Measurements from ENCODE around the gene ATG10. TPM values are rescaled to one million over a fixed set of nuclear protein-coding genes. Genes with fewer than 3 reads are reported as not detected.

ATG10 gene
- polyA plus RNA-seq, 1 experiment: 1.7 TPM

DNA sequence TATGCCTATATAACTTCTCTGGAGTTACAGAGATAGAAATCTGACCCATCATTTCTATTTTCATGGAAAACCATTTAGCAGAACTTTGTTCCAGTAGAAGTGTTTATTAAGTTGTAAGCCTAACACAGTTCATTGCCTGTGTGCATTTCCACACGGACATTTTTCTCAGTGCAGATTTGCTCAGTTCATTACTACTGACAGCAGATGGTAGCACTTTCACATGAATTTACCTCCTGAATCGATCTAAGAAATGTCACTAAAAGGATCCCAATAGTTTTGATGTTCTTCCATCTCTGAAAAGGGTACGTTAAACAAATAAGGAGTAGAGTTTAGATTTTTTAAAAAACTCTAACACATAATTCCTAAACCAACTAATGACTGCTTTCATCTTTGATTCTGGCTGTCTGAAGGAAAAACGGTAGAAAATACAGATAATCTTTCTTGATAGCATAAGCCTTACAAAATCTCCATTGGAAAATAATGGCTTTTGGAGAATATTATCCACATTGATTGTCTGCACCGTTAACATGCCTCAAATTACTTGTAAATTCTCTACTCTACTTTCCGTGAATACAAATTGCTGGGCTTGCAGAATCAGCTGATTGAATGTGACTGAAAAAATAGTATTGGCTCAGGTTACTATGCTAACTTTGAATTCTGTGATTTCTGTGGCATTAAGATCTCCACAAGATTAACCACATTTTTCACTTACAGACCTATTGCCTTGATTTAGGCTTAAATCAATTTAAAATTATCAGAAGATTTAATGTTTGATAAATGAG lies 273.2 kb downstream of the ATG10 start:
- ChIA-PET POLR2A (no interaction called here), CTCF (no interaction called here)
- Histone ChIP-seq H3K27me3 (ENCODE audit: control insufficient read depth, insufficient read depth, low read length) (no peaks in the 10 kb centered on the region), H3K4me3 (ENCODE audit: low read depth, low read length) (no peak overlapping the region), H3K36me3 (ENCODE audit: control insufficient read depth, insufficient read depth, low read length) (no peaks in the 10 kb centered on the region)
- DNase-seq (ENCODE audit: low read depth): no peak
- TF ChIP-seq, protein P1, sequence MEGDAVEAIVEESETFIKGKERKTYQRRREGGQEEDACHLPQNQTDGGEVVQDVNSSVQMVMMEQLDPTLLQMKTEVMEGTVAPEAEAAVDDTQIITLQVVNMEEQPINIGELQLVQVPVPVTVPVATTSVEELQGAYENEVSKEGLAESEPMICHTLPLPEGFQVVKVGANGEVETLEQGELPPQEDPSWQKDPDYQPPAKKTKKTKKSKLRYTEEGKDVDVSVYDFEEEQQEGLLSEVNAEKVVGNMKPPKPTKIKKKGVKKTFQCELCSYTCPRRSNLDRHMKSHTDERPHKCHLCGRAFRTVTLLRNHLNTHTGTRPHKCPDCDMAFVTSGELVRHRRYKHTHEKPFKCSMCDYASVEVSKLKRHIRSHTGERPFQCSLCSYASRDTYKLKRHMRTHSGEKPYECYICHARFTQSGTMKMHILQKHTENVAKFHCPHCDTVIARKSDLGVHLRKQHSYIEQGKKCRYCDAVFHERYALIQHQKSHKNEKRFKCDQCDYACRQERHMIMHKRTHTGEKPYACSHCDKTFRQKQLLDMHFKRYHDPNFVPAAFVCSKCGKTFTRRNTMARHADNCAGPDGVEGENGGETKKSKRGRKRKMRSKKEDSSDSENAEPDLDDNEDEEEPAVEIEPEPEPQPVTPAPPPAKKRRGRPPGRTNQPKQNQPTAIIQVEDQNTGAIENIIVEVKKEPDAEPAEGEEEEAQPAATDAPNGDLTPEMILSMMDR (IDR thresholded peaks at IDR 0.05; ENCODE audit: insufficient read depth, low read depth, low read length): no peak

DNA sequence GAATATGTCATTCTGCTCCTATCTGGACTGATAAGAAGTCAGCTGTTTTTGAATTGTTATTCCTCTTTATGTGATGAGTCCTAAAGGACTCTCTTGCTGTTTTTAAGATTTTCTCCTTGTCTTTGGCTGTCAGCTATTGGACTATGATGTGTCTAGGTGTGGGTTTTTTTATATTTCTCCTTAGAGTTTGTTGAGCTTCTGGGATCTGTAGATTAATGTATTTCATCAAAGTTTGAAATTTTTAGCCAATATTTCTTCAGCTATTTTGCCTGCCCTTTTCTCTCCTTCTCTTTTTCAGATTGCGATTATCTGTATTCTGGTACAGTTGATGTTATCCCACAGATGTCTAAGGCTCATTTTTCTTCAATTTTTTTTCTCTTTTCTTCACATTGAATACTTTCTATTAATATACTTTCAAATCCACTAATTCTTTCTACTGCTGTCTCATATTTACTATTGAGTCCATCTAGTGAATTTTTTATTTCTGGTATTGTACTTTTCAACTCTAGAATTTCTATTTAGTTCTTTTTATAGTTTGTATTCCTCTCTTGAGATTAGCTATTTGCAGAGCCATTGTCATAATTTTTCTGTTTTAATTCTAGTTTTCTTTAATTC lies 275.2 kb downstream of the ATG10 start:
- no peaks in the 10 kb centered on the region for H3K36me3 ChIP-seq (ENCODE audit: control insufficient read depth, insufficient read depth, low read length)
- ChIA-PET CTCF (interaction anchor here (1.4 to 1.6 kb wide), 2 partner anchors 9 to 12 kb away, joined by 3 to 7 read pairs; no protein-coding TSS in a partner anchor), POLR2A (no interaction called here)
- TF ChIP-seq, protein P1 (IDR thresholded peaks at IDR 0.05; ENCODE audit: insufficient read depth, low read depth, low read length): no peak
- no peaks in the 10 kb centered on the region for H3K27me3 ChIP-seq (ENCODE audit: control insufficient read depth, insufficient read depth, low read length)
- H3K4me3 ChIP-seq (ENCODE audit: low read depth, low read length): no peak overlapping the region
- no peak for DNase-seq (ENCODE audit: low read depth)

DNA sequence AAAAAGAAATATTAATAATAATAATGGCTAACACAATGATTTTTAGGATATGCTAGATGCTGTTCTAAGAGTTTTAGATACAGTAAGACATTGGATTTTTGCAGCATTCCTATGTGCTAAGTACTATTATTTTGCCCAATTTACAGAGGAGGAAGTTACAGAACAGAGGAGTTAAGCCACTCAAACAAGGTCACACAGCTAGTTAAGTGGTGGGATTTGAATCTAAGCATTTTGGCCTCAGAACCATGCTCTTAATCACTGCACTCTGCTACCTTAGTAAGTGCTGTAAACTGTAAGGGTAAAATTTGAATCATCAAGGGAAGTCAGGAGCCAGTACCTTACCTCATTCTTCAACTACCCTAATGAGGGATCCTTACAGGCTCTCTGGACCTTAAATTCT lies 280.9 kb downstream of the ATG10 start:
- Histone ChIP-seq H3K4me3 (ENCODE audit: low read depth, low read length) (no peak overlapping the region), H3K36me3 (ENCODE audit: control insufficient read depth, insufficient read depth, low read length) (no peaks in the 10 kb centered on the region), H3K27me3 (ENCODE audit: control insufficient read depth, insufficient read depth, low read length) (no peaks in the 10 kb centered on the region)
- CTCF ChIA-PET: no interaction called here
- POLR2A ChIA-PET: no interaction called here
- TF ChIP-seq, protein P1 (IDR thresholded peaks at IDR 0.05; ENCODE audit: insufficient read depth, low read depth, low read length): no peak
- no peak for DNase-seq (ENCODE audit: low read depth)

DNA sequence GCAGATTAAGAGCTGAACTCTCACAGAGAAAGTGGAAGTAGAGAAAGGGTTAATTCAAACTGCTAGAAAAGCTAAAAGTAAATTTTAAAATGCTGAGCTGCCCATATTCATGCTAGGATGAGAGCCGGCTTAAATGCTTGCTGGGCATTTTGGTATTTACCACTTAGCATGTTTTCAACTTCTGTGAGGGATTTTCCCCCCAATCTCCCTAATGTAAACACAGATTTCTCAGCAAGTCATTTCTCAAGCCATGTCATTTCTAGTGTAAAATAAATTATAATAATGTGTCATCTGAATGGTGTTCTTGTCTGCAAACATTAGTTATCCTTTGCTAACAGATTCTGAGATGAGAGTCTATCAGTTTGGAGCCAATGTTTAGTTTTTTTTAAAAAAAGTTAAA lies 284.0 kb downstream of the ATG10 start:
- POLR2A ChIA-PET: no interaction called here
- H3K36me3 ChIP-seq (ENCODE audit: control insufficient read depth, insufficient read depth, low read length): no peaks in the 10 kb centered on the region
- DNase-seq (ENCODE audit: low read depth): no peak
- CTCF ChIA-PET: interaction anchor here (0.5 to 1.0 kb wide), 2 partner anchors 9 to 37 kb away, joined by 3 read pairs; no protein-coding TSS in a partner anchor
- TF ChIP-seq, protein P1 (IDR thresholded peaks at IDR 0.05; ENCODE audit: insufficient read depth, low read depth, low read length): no peak
- no peaks in the 10 kb centered on the region for H3K27me3 ChIP-seq (ENCODE audit: control insufficient read depth, insufficient read depth, low read length)
- no peak overlapping the region for H3K4me3 ChIP-seq (ENCODE audit: low read depth, low read length)

DNA sequence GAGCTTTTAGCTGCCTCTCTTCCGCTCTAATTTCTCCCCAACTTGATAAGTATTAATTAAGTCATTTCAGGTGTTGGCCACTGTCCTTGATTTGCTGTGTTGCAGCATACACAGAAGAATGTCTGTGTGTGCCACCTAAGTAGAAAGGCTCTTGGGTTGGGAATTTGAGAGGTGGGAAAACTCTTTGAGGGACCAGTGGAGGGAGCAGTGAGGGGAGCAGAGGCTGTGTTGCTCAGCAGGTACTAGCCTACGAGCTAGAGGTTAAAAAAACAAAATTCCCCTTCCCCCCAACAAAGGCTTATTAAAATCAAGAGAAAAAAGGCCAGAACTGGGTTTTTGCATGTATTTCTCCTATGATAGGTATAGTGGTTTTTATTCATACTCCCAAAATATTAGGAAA lies 285.4 kb downstream of the ATG10 start:
- CTCF ChIA-PET: no interaction called here
- no peaks in the 10 kb centered on the region for H3K27me3 ChIP-seq (ENCODE audit: control insufficient read depth, insufficient read depth, low read length)
- TF ChIP-seq, protein P1 (IDR thresholded peaks at IDR 0.05; ENCODE audit: insufficient read depth, low read depth, low read length): no peak
- DNase-seq (ENCODE audit: low read depth): no peak
- no peak overlapping the region for H3K4me3 ChIP-seq (ENCODE audit: low read depth, low read length)
- no peaks in the 10 kb centered on the region for H3K36me3 ChIP-seq (ENCODE audit: control insufficient read depth, insufficient read depth, low read length)
- POLR2A ChIA-PET: no interaction called here

All from BJ (cell line).